ENCODE data around the gene PDE8B. TPM values are rescaled to one million over a fixed set of nuclear protein-coding genes. Genes with fewer than 3 reads are reported as not detected.

The PDE8B gene
- polyA plus RNA-seq, 1 of the 3 experiments (the other 2 are of a cell fraction): not detected

GRCh38 chr5:77343165-77343564, 132.7 kb downstream of the PDE8B start (continued):
- TF ChIP-seq IRF3 (IDR thresholded peaks at IDR 0.05; ENCODE audit: low read depth, low read length) (no peak), POLR2AphosphoS5 (IDR thresholded peaks at IDR 0.05; ENCODE audit: low read depth, low read length) (no peak), RAD21 (IDR thresholded peaks at IDR 0.05; ENCODE audit: low read length) (no peak), FOXM1 (IDR thresholded peaks at IDR 0.05; ENCODE audit: low read depth) (no peak), TCF12 (IDR thresholded peaks at IDR 0.05) (no peak), SMC3 (IDR thresholded peaks at IDR 0.05; ENCODE audit: low read depth, low read length) (no peak)

- Histone ChIP-seq H3K4me2 (no peak overlapping the region), H3K36me3 (replicated peaks in 1 of 2; ENCODE audit: control insufficient read depth in 1 of 2, insufficient read depth in 2 of 2, low read length in 1 of 2) (no peaks in the 10 kb centered on the region), H3K9me3 (no peaks in the 10 kb centered on the region), H3K9me2 (no peaks in the 10 kb centered on the region), H4K20me1 (ENCODE audit: insufficient read depth) (no peaks in the 10 kb centered on the region), H2AFZ (ENCODE audit: low read depth) (no peak overlapping the region), H3K27me3 (ENCODE audit: insufficient read depth) (peaks cover 8% of the 10 kb centered on the region; the same call in 1 of the 2 replicates), H3F3A (replicated peaks; ENCODE audit: insufficient read depth) (no peaks in the 10 kb centered on the region), H3K79me2 (ENCODE audit: insufficient read depth) (no peaks in the 10 kb centered on the region), H3K9ac (no peak overlapping the region), H3K4me3 (ENCODE audit: low read depth in 2 of 2, low read length in 1 of 2) (no peak overlapping the region), H3K27ac (ENCODE audit: low read depth in 2 of 2, low read length in 1 of 2) (no peak overlapping the region), H3K4me1 (ENCODE audit: control insufficient read depth in 1 of 2, insufficient read depth in 2 of 2, low read depth in 1 of 2, low read length in 1 of 2) (peaks cover 0 to 5% of the 10 kb centered on the region in 2 experiments; a peak in 2 of 4 replicates)
- TF ChIP-seq FOSL2 (IDR thresholded peaks at IDR 0.05; ENCODE audit: borderline replicate concordance, low read depth): no peak
- no peak for TF ChIP-seq MAX (IDR thresholded peaks at IDR 0.05; ENCODE audit: low read depth)
- no peak for TF ChIP-seq NFIC (IDR thresholded peaks at IDR 0.05; ENCODE audit: borderline replicate concordance)
- TF ChIP-seq YY1 (IDR thresholded peaks at IDR 0.05; ENCODE audit: low read depth): no peak
- TF ChIP-seq TAF1 (IDR thresholded peaks at IDR 0.05; ENCODE audit: borderline replicate concordance, low read depth, low read length): no peak
- TF ChIP-seq FOXM1 (IDR thresholded peaks at IDR 0.05; ENCODE audit: low read depth): no peak
- TF ChIP-seq CHD2 (IDR thresholded peaks at IDR 0.05; ENCODE audit: low read length, partially characterized antibody): no peak
- no peak for TF ChIP-seq EZH2phosphoT487 (IDR thresholded peaks at IDR 0.05; ENCODE audit: borderline replicate concordance, low read depth)
- TF ChIP-seq MXI1 (IDR thresholded peaks at IDR 0.05; ENCODE audit: low read depth, low read length): no peak
- no peak for TF ChIP-seq ELF1 (IDR thresholded peaks at IDR 0.05)
- TF ChIP-seq FOXJ3 (CRISPR knock-in tag; IDR thresholded peaks at IDR 0.05): no peak
- TF ChIP-seq SMC3 (IDR thresholded peaks at IDR 0.05; ENCODE audit: low read depth, low read length): no peak
- no peak for TF ChIP-seq POLR2AphosphoS5 (IDR thresholded peaks at IDR 0.05; ENCODE audit: low read depth, low read length)
- no peak for TF ChIP-seq RCOR1 (IDR thresholded peaks at IDR 0.05; ENCODE audit: low read length)
- ChIA-PET CTCF (no interaction called here), POLR2A (no interaction called here)
- no peak for DNase-seq
- 51% methylated on average over 5 of the region's 5 CpGs for WGBS (ENCODE audit: low lambda C conversion rate)
These were observed 137.1 kb downstream of the PDE8B start for GRCh38 chr5:77347435-77348098.

Data from SK-N-SH (cell line).